ENCODE results near the gene SLC25A38.

GRCh38 chr3:39333607-39334006 lies 49.6 kb upstream of the SLC25A38 start:
- no peak for TF ChIP-seq POLR2AphosphoS5 (IDR thresholded peaks at IDR 0.05; ENCODE audit: low read depth, low read length)
- no peak for TF ChIP-seq POLR2A (IDR thresholded peaks at IDR 0.05; ENCODE audit: low read depth, low read length)
